H9 (cell line): Measurements from ENCODE around the gene ADAM19. TPM values are rescaled to one million over a fixed set of nuclear protein-coding genes. Genes with fewer than 3 reads are reported as not detected.

Experiments
- DNase-seq: peaks from one replicate; pipeline ENCODE4 v3.0.0-alpha.2; 2017
- H2AFZ ChIP-seq: one replicate; pipeline ENCODE4 v1.6.1; 2013; ENCODE audit warnings: mild to moderate bottlenecking, low read length, control low read depth, moderate library complexity
- H2AK5ac ChIP-seq: 2 replicates; pipeline ENCODE4 v1.6.1; 2013; ENCODE audit warnings: low read length, control low read depth, mixed read lengths; ENCODE audit not compliant: insufficient read length
- H2BK120ac ChIP-seq: one replicate; pipeline ENCODE4 v1.6.1; 2013; ENCODE audit warnings: low read depth, mild to moderate bottlenecking, low read length, control low read depth, inconsistent platforms; ENCODE audit not compliant: poor library complexity, severe bottlenecking
- H2BK12ac ChIP-seq: 2 replicates; pipeline ENCODE4 v1.6.1; 2013; ENCODE audit warnings: low read length, control low read depth, mixed read lengths, low read depth; ENCODE audit not compliant: insufficient read length
- H2BK15ac ChIP-seq: 2 replicates; pipeline ENCODE4 v1.6.1; 2013; ENCODE audit warnings: low read depth, low read length, control low read depth
- H2BK20ac ChIP-seq: one replicate; pipeline ENCODE4 v1.6.1; 2013; ENCODE audit warnings: low read depth, mild to moderate bottlenecking, low read length, control low read depth, inconsistent platforms; ENCODE audit not compliant: poor library complexity, severe bottlenecking
- H2BK5ac ChIP-seq: 2 replicates; pipeline ENCODE4 v1.6.1; 2013; ENCODE audit warnings: low read length, control low read depth, mixed read lengths; ENCODE audit not compliant: insufficient read length
- H3K14ac ChIP-seq: 2 replicates; pipeline ENCODE4 v1.6.1; 2013; ENCODE audit warnings: low read length, control low read depth; ENCODE audit not compliant: insufficient read depth
- H3K18ac ChIP-seq: 2 replicates; pipeline ENCODE4 v1.6.1; 2013; ENCODE audit warnings: low read depth, mild to moderate bottlenecking, mixed read lengths, low read length, control low read depth; ENCODE audit not compliant: insufficient read length
- H3K23ac ChIP-seq: 2 replicates; pipeline ENCODE4 v1.6.1; 2013; ENCODE audit warnings: low read length, control low read depth, mixed read lengths, low read depth; ENCODE audit not compliant: insufficient read length
- H3K23me2 ChIP-seq: 2 replicates; pipeline ENCODE4 v1.6.1; 2013; ENCODE audit warnings: low read depth, mild to moderate bottlenecking, mixed read lengths, low read length, control low read depth; ENCODE audit not compliant: insufficient read length, poor library complexity, severe bottlenecking
- H3K27ac ChIP-seq: 2 replicates; pipeline ENCODE4 v1.5.1; 2013; ENCODE audit warnings: low read length, control low read depth, mixed read lengths, low read depth; ENCODE audit not compliant: insufficient read length
- H3K27me3 ChIP-seq: 2 replicates; pipeline ENCODE4 v1.6.1; 2013; ENCODE audit warnings: low read length, control low read depth, inconsistent platforms; ENCODE audit not compliant: insufficient read depth
- H3K4ac ChIP-seq: 2 replicates; pipeline ENCODE4 v1.6.1; 2013; ENCODE audit warnings: low read depth, mild to moderate bottlenecking, control low read depth, inconsistent platforms, low read length, moderate library complexity
- H3K4me1 ChIP-seq: 2 replicates; pipeline ENCODE4 v1.6.1; 2013; ENCODE audit warnings: low read length, control low read depth, inconsistent platforms; ENCODE audit not compliant: insufficient read depth
- H3K4me2 ChIP-seq: 2 replicates; pipeline ENCODE4 v1.6.1; 2013; ENCODE audit warnings: low read length, control low read depth, mixed read lengths; ENCODE audit not compliant: insufficient read length, insufficient read depth
- H3K56ac ChIP-seq: 2 replicates; pipeline ENCODE4 v1.6.1; 2013; ENCODE audit warnings: low read depth, mild to moderate bottlenecking, mixed read lengths, low read length, control low read depth; ENCODE audit not compliant: insufficient read length
- H3K79me1 ChIP-seq: 2 replicates; pipeline ENCODE4 v1.6.1; 2013; ENCODE audit warnings: low read depth, mild to moderate bottlenecking, moderate library complexity, low read length, control low read depth, inconsistent platforms; ENCODE audit not compliant: insufficient read depth, poor library complexity, severe bottlenecking
- H3K79me2 ChIP-seq: 2 replicates; pipeline ENCODE4 v1.6.1; 2013; ENCODE audit warnings: low read length, control low read depth, inconsistent platforms; ENCODE audit not compliant: insufficient read depth
- H3K9ac ChIP-seq: 2 replicates; pipeline ENCODE4 v1.6.1; 2013; ENCODE audit warnings: low read length, control low read depth, mixed read lengths; ENCODE audit not compliant: insufficient read length; ENCODE audit errors: extremely low read depth
- H3K9me3 ChIP-seq: one replicate; pipeline ENCODE4 v1.6.1; 2013; ENCODE audit warnings: low read depth, low read length, inconsistent platforms; ENCODE audit not compliant: control insufficient read depth
- H3T11ph ChIP-seq: one replicate; pipeline ENCODE4 v1.6.1; 2013; ENCODE audit warnings: mild to moderate bottlenecking, low read length, control low read depth, inconsistent platforms
- H4K20me1 ChIP-seq: one replicate; pipeline ENCODE4 v1.6.1; 2013; ENCODE audit not compliant: control insufficient read depth, insufficient read length, insufficient read depth
- H4K5ac ChIP-seq: 2 replicates; pipeline ENCODE4 v1.6.1; 2013; ENCODE audit warnings: low read depth, mild to moderate bottlenecking, mixed read lengths, low read length, control low read depth; ENCODE audit not compliant: insufficient read length
- H4K8ac ChIP-seq: replicated peaks from 2 replicates; pipeline ENCODE4 v1.6.1; 2013; ENCODE audit warnings: low read length, control low read depth, mixed read lengths, low read depth; ENCODE audit not compliant: insufficient read length
- H4K91ac ChIP-seq: 2 replicates; pipeline ENCODE4 v1.6.1; 2013; ENCODE audit warnings: low read depth, mild to moderate bottlenecking, moderate library complexity, mixed read lengths, low read length, control low read depth; ENCODE audit not compliant: insufficient read length
- H3K27ac Mint-ChIP-seq, 3 experiments: 2 replicates in 2 of 3; 3 replicates in 1 of 3; pipeline ENCODE4 v1.8.0; 2020 to 2021; ENCODE audit warnings: mixed read lengths in 3 of 3, mild to moderate bottlenecking in 1 of 3, moderate library complexity in 1 of 3
- H3K27me3 Mint-ChIP-seq: 2 replicates; pipeline ENCODE4 v1.8.0; 2021; ENCODE audit warnings: low read depth, mild to moderate bottlenecking, moderate library complexity, mixed read lengths
- H3K36me3 Mint-ChIP-seq, 3 experiments: 2 replicates in 2 of 3; 3 replicates in 1 of 3; pipeline ENCODE4 v1.8.0; 2020 to 2021; ENCODE audit warnings: low read depth in 3 of 3, mixed read lengths in 3 of 3; ENCODE audit not compliant: insufficient read depth in 1 of 3
- H3K4me1 Mint-ChIP-seq, 2 experiments: 2 replicates each; pipeline ENCODE4 v1.8.0; 2020; ENCODE audit warnings: mixed read lengths in 2 of 2
- H3K4me3 Mint-ChIP-seq, 2 experiments: 2 replicates in 1 of 2; 3 replicates in 1 of 2; pipeline ENCODE4 v1.8.0; 2020 to 2021; ENCODE audit warnings: mild to moderate bottlenecking in 2 of 2, mixed read lengths in 2 of 2, moderate library complexity in 1 of 2
- H3K9me3 Mint-ChIP-seq, 2 experiments: 2 replicates in 1 of 2; 3 replicates in 1 of 2; pipeline ENCODE4 v1.8.0; 2020; ENCODE audit warnings: mild to moderate bottlenecking in 2 of 2, mixed read lengths in 2 of 2, moderate library complexity in 1 of 2
- WGBS: extraction: QIAGEN DNeasy Blood & Tissue Kit; methylation state at CpG from one replicate; pipeline ENCODE4 v1.1.7; 2013; ENCODE audit warnings: missing lambda C conversion rate, low lambda C conversion rate, mixed read lengths; ENCODE audit not compliant: insufficient read length; ENCODE audit errors: extremely low coverage; 5-methylcytosine and 5-hydroxymethylcytosine counted together
- total RNA-seq: library from RNA; stranded (reverse); gene quantifications from 2 replicates; pipeline ENCODE4 v1.2.1, GENCODE V29; 2021
- TF ChIP-seq, protein P1 (sequence below): fragments of 200-600 bp; sonication (generic); conservative IDR thresholded peaks from 3 replicates; pipeline ENCODE4 v1.8.0; 2021; ENCODE audit warnings: antibody characterized with exemption, mild to moderate bottlenecking

The ADAM19 gene
- total RNA-seq, 1 experiment from 2014 or later: 9.9 TPM

DNA sequence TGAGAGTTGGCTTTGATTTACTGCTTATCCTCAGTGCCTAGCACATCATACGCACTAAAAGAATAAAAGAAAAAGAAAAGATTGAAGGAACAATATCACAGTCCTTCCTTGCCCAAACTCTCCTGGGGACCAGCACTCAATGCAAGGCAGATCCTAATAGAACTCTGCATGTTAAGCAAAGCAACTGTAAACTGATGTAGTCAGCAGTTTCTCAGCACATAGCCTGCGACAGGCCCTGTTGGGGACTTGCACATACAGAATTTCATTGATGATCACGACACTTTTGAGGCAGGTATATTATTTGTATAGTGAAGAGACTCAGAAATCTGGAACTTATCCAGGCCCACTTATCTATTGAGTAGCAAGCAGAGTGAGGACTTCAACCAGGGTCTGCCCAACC is 100.1 kb downstream of the ADAM19 start:
- TF ChIP-seq, protein P1, sequence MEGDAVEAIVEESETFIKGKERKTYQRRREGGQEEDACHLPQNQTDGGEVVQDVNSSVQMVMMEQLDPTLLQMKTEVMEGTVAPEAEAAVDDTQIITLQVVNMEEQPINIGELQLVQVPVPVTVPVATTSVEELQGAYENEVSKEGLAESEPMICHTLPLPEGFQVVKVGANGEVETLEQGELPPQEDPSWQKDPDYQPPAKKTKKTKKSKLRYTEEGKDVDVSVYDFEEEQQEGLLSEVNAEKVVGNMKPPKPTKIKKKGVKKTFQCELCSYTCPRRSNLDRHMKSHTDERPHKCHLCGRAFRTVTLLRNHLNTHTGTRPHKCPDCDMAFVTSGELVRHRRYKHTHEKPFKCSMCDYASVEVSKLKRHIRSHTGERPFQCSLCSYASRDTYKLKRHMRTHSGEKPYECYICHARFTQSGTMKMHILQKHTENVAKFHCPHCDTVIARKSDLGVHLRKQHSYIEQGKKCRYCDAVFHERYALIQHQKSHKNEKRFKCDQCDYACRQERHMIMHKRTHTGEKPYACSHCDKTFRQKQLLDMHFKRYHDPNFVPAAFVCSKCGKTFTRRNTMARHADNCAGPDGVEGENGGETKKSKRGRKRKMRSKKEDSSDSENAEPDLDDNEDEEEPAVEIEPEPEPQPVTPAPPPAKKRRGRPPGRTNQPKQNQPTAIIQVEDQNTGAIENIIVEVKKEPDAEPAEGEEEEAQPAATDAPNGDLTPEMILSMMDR: no peak
- H3K18ac ChIP-seq: no peak overlapping the region
- no peak overlapping the region for H2BK12ac ChIP-seq
- H3K14ac ChIP-seq: no peak overlapping the region
- no peaks in the 10 kb centered on the region for H3K79me2 ChIP-seq
- no peak overlapping the region for H3K27ac Mint-ChIP-seq
- H3K4me1 Mint-ChIP-seq: peaks cover 20% of the 10 kb centered on the region in 2 experiments
- H2BK20ac ChIP-seq: no peak overlapping the region
- no peaks in the 10 kb centered on the region; a peak in 1 of 7 replicates for H3K36me3 Mint-ChIP-seq
- H4K8ac ChIP-seq: no peak overlapping the region
- H3K23ac ChIP-seq: no peak overlapping the region
- H2BK5ac ChIP-seq: no peak overlapping the region
- no peak overlapping the region for H2BK120ac ChIP-seq
- H3K9me3 ChIP-seq: no peaks in the 10 kb centered on the region
- H3K4me3 Mint-ChIP-seq: no peak overlapping the region
- no peak overlapping the region for H4K91ac ChIP-seq
- H2BK15ac ChIP-seq: no peak overlapping the region
- no peak overlapping the region for H3K4ac ChIP-seq
- no peak overlapping the region for H2AK5ac ChIP-seq
- no peaks in the 10 kb centered on the region for H3K27me3 Mint-ChIP-seq
- no peak for DNase-seq
- H3K27me3 ChIP-seq: no peaks in the 10 kb centered on the region
- no peaks in the 10 kb centered on the region for H4K20me1 ChIP-seq
- H3T11ph ChIP-seq: no peak overlapping the region
- H4K5ac ChIP-seq: no peak overlapping the region
- H3K27ac ChIP-seq: no peak overlapping the region
- no peaks in the 10 kb centered on the region for H3K9me3 Mint-ChIP-seq
- no CpG with 5 or more reads among the region's 3 CpGs for WGBS
- peaks cover 5% of the 10 kb centered on the region; the same call in 1 of the 2 replicates for H3K4me1 ChIP-seq
- no peak overlapping the region for H3K4me2 ChIP-seq
- no peak overlapping the region for H2AFZ ChIP-seq
- H3K79me1 ChIP-seq: no peaks in the 10 kb centered on the region
- H3K9ac ChIP-seq: no peak overlapping the region
- no peaks in the 10 kb centered on the region for H3K23me2 ChIP-seq
- no peak overlapping the region for H3K56ac ChIP-seq
